ENCODE data around the gene GUCA2B. TPM values are rescaled to one million over a fixed set of nuclear protein-coding genes. Genes with fewer than 3 reads are reported as not detected.

Gene GUCA2B
- total and polyA plus RNA-seq, 2 of the 4 experiments (the other 2 are of a cell fraction) = not detected

- POLR2A ChIA-PET (ENCODE audit: unreplicated experiment) = no interaction called here
- Histone ChIP-seq H2BK120ac (ENCODE audit: low read depth, low read length) (no peak overlapping the region), H3K27me3 (ENCODE audit: control insufficient read depth, insufficient read depth, low read length) (peaks cover 18% of the 10 kb centered on the region), H3K4me1 (ENCODE audit: control insufficient read depth, insufficient read depth, low read length) (no peaks in the 10 kb centered on the region), H3K9ac (ENCODE audit: low read depth, low read length) (no peak overlapping the region), H3K23ac (ENCODE audit: low read depth, low read length) (no peak overlapping the region), H2AK9ac (replicated peaks; ENCODE audit: low read depth, low read length, poor library complexity) (no peak overlapping the region), H2BK15ac (ENCODE audit: low read depth, low read length) (no peak overlapping the region), H4K91ac (ENCODE audit: insufficient read depth, low read depth, low read length) (no peak overlapping the region), H2AFZ (replicated peaks; ENCODE audit: low read length, poor library complexity) (no peak overlapping the region), H3K18ac (ENCODE audit: low read depth, low read length) (no peak overlapping the region), H3K4ac (ENCODE audit: low read depth, low read length) (no peak overlapping the region), H2AK5ac (ENCODE audit: low read depth, low read length) (no peak overlapping the region), H3K27ac (ENCODE audit: insufficient read depth, low read length) (no peak overlapping the region), H4K20me1 (ENCODE audit: insufficient read depth, low read length) (no peaks in the 10 kb centered on the region), H2BK5ac (ENCODE audit: low read depth, low read length, poor library complexity, severe bottlenecking) (no peak overlapping the region), H3K4me3 (ENCODE audit: insufficient read depth, low read depth, low read length) (no peak overlapping the region), H3K9me1 (ENCODE audit: insufficient read depth, low read length) (no peaks in the 10 kb centered on the region; the same call in 1 of the 2 replicates), H4K5ac (ENCODE audit: low read depth, low read length) (no peak overlapping the region), H3K79me1 (ENCODE audit: low read depth in 1 of 2, low read length in 2 of 2) (no peaks in the 10 kb centered on the region), H4K8ac (ENCODE audit: low read depth in 2 of 2, low read length in 2 of 2) (no peak overlapping the region), H3K4me2 (ENCODE audit: low read depth, low read length) (no peak overlapping the region), H3K36me3 (ENCODE audit: control insufficient read depth, insufficient read depth, low read length) (no peaks in the 10 kb centered on the region), H3K9me3 (ENCODE audit: control insufficient read depth, insufficient read depth, low read length) (no peaks in the 10 kb centered on the region), H3K14ac (replicated peaks; ENCODE audit: low read depth, low read length) (no peak overlapping the region), H3K56ac (ENCODE audit: extremely low read depth, insufficient read depth, low read length) (no peak overlapping the region), H2BK20ac (ENCODE audit: low read depth, low read length) (no peak overlapping the region)
- no TSS peak for BruUV-seq (replicated peaks)
- DNase-seq = no peak
- TF ChIP-seq RAD21 (IDR thresholded peaks at IDR 0.05; ENCODE audit: low read length) (no peak), MXI1 (IDR thresholded peaks at IDR 0.05; ENCODE audit: borderline replicate concordance, low read depth, low read length) (no peak), BHLHE40 (IDR thresholded peaks at IDR 0.05; ENCODE audit: low read depth, low read length) (no peak), RCOR1 (IDR thresholded peaks at IDR 0.05; ENCODE audit: insufficient replicate concordance, low read length) (no peak), FOS (IDR thresholded peaks at IDR 0.05; ENCODE audit: low read depth, low read length) (no peak), CHD1 (IDR thresholded peaks at IDR 0.05; ENCODE audit: low read depth, low read length) (no peak), USF2 (IDR thresholded peaks at IDR 0.05; ENCODE audit: low read depth, low read length) (no peak), ELK1 (IDR thresholded peaks at IDR 0.05; ENCODE audit: borderline replicate concordance, low read depth, low read length) (no peak), MAZ (IDR thresholded peaks at IDR 0.05; ENCODE audit: borderline replicate concordance, low read depth, low read length) (no peak), CTCF (conservative IDR thresholded peaks at IDR 0.05; ENCODE audit: low read depth, low read length) (no peak), POLR2A (IDR thresholded peaks at IDR 0.05; ENCODE audit: low read depth, low read length) (no peak), NFE2L2 (IDR thresholded peaks at IDR 0.05; ENCODE audit: low read depth, low read length) (no peak), SMC3 (IDR thresholded peaks at IDR 0.05; ENCODE audit: low read depth, low read length) (no peak), RFX5 (IDR thresholded peaks at IDR 0.05; ENCODE audit: low read depth, low read length) (no peak), MAFK (IDR thresholded peaks at IDR 0.05; ENCODE audit: low read depth, low read length) (no peak), CEBPB (IDR thresholded peaks at IDR 0.05; ENCODE audit: low read depth, low read length) (no peak)
- CTCF ChIA-PET = no interaction called here
- dilution Hi-C loops (cut with HindIII; ENCODE audit: low sequenced_read_pairs, unreplicated experiment) = no loop called here
- ATAC-seq (ENCODE audit: low read depth) = no peak
- in situ Hi-C loops (cut with MboI; ENCODE audit: low sequenced_read_pairs) = no loop called here
- intact Hi-C loops (cut with micrococcal nuclease) = no loop called here
- WGBS, 2 experiments (ENCODE audit: extremely low coverage in 2 of 2, insufficient read length in 1 of 2) = no CpG with 5 or more reads among the region's 5 CpGs
Observed at GRCh38 chr1:42133390-42133789, 19.8 kb upstream of the GUCA2B start.

Measured in IMR-90 (cell line).